PC-3 (cell line): ENCODE data around the gene ADAMTSL2. TPM values are rescaled to one million over a fixed set of nuclear protein-coding genes. Genes with fewer than 3 reads are reported as not detected.

ENCODE experiments used
- ATAC-seq: fragments of 200-7000 bp; cut with Tn5 transposase; 2 replicates; pipeline ENCODE4 v1.9.1; 2020; ENCODE audit warnings: mild to moderate bottlenecking, moderate library complexity
- BruUV-seq: library from RNA; stranded (reverse); fragments of 400-500 nt; replicated peaks from 2 replicates; lab custom pipeline; 2021; lab: Mats Ljungman, UMichigan
- CTCF ChIA-PET: fragments of 300-600 bp; sonication (Branson Sonifier 250); formaldehyde crosslinking; loops from one replicate; lab custom pipeline; 2022; ENCODE audit warnings: antibody characterized with exemption; lab: Charles Lee
- POLR2A ChIA-PET: fragments of 300-600 bp; sonication (Branson Sonifier 250); formaldehyde crosslinking; loops from one replicate; lab custom pipeline; 2022; ENCODE audit warnings: antibody characterized with exemption; ENCODE audit not compliant: unreplicated experiment; lab: Charles Lee
- DNase-seq: peaks from one replicate; pipeline ENCODE4 v3.0.0-alpha.2; 2015
- H2AFZ ChIP-seq: fragments of 300-600 bp; sonication (generic); 2 replicates; pipeline ENCODE4 v1.6.0; 2016; ENCODE audit warnings: antibody characterized with exemption, low read length
- H3F3A ChIP-seq: fragments of 300-600 bp; sonication (generic); one replicate; pipeline ENCODE4 v1.6.0; 2017; ENCODE audit warnings: antibody characterized with exemption, low read length, control low read depth, mild to moderate bottlenecking; ENCODE audit not compliant: unreplicated experiment
- H3K27ac ChIP-seq: fragments of 300-600 bp; sonication (generic); 2 replicates; pipeline ENCODE4 v1.5.1; 2016; ENCODE audit warnings: mild to moderate bottlenecking, low read length
- H3K27me3 ChIP-seq: fragments of 300-600 bp; sonication (generic); 2 replicates; pipeline ENCODE4 v1.6.1; 2016; ENCODE audit warnings: low read length, mixed read lengths
- H3K36me3 ChIP-seq: fragments of 300-600 bp; sonication (generic); 2 replicates; pipeline ENCODE4 v1.6.1; 2016; ENCODE audit warnings: low read depth, mixed run types, low read length, mixed read lengths
- H3K4me1 ChIP-seq: fragments of 300-600 bp; sonication (generic); 2 replicates; pipeline ENCODE4 v1.5.1; 2016; ENCODE audit warnings: low read length; ENCODE audit not compliant: insufficient read depth
- H3K4me2 ChIP-seq: fragments of 300-600 bp; sonication (generic); 2 replicates; pipeline ENCODE4 v1.6.0; 2016; ENCODE audit warnings: low read length
- H3K4me3 ChIP-seq: fragments of 300-600 bp; sonication (generic); 2 replicates; pipeline ENCODE4 v1.5.1; 2016; ENCODE audit warnings: mild to moderate bottlenecking, low read length, mixed read lengths
- H3K79me2 ChIP-seq: fragments of 300-600 bp; sonication (generic); 2 replicates; pipeline ENCODE4 v1.6.1; 2017; ENCODE audit warnings: low read length, mixed read lengths
- H3K9ac ChIP-seq: fragments of 300-600 bp; sonication (generic); 2 replicates; pipeline ENCODE4 v1.6.0; 2016; ENCODE audit warnings: mild to moderate bottlenecking, low read length
- H3K9me2 ChIP-seq: fragments of 300-600 bp; sonication (generic); replicated peaks from 2 replicates; pipeline ENCODE4 v1.6.1; 2016; ENCODE audit warnings: mixed run types, low read length, mixed read lengths
- H3K9me3 ChIP-seq: fragments of 300-600 bp; sonication (generic); 2 replicates; pipeline ENCODE4 v1.6.1; 2016; ENCODE audit warnings: low read length, mixed read lengths
- H4K20me1 ChIP-seq: fragments of 300-600 bp; sonication (generic); 2 replicates; pipeline ENCODE4 v1.6.1; 2016; ENCODE audit warnings: low read length, mixed read lengths
- EZH2 ChIP-seq: fragments of 300-600 bp; sonication (generic); IDR thresholded peaks from one replicate; pipeline ENCODE4 v1.6.1; 2017; ENCODE audit warnings: antibody characterized with exemption, mild to moderate bottlenecking, low read length; ENCODE audit not compliant: unreplicated experiment
- EZH2phosphoT487 ChIP-seq: fragments of 300-600 bp; sonication (generic); IDR thresholded peaks from 2 replicates; pipeline ENCODE4 v1.6.1; 2018; ENCODE audit warnings: mild to moderate bottlenecking, antibody characterized with exemption, low read length, borderline replicate concordance
- intact Hi-C: fragments of 100-400 bp; cut with micrococcal nuclease; formaldehyde crosslinking; loops from 2 replicates; pipeline ENCODE4 v1.9.0; 2023
- total RNA-seq: library from RNA; depleted of rRNA; stranded (reverse); fragments of >200 nt; gene quantifications from 2 replicates; pipeline ENCODE4 v1.2.3, GENCODE V29; 2014
- TF ChIP-seq, protein P1 (sequence below): fragments of 300-600 bp; sonication (generic); conservative IDR thresholded peaks from 2 replicates; pipeline ENCODE4 v1.5.1; 2017; ENCODE audit warnings: antibody characterized with exemption, low read depth, mild to moderate bottlenecking, low read length

ADAMTSL2 gene
- total RNA-seq, 1 experiment from 2014 or later, result not detected

DNA sequence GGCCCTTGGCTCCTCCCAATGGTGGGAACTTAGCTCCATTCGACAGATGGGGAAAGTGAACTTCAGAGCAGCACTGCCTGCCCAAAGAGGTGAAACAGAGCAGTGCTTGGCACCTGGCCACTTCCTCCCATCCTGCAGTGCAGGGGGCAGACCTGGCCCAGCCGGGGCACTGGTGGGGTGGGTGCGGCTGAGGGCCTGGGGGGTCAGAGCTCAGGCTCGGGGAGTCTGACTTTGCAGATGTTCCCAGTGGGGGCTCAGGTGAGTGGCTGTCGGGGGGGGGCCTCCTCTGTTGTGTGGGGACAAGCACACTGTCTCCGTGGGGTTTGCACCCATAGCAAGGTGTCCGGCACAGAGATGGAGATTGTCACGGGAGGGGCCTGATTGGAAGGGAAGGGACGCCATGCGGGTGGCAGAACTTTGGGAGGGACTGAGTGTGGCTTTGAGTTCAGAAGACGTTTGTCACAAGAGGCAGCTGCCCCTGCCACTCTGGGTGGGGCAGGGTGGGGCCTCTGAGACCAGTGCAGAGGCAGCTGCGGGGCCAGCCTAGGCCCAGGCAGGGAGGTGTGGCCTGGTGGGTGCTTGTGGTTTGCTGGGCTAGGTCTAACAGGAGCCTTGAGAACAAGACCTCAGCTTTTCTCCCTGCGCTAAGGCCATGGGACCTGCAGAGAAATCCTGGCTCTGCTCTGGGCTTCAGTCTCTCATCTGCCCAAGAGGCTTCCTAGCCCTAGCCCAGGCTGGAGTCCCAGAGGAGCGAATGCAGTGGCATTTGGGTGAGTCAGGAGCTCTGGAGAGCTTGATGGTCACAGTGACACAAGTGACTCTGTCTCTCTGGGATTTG is 12.2 kb upstream of the ADAMTSL2 start:
- BruUV-seq, result no TSS peak

DNA sequence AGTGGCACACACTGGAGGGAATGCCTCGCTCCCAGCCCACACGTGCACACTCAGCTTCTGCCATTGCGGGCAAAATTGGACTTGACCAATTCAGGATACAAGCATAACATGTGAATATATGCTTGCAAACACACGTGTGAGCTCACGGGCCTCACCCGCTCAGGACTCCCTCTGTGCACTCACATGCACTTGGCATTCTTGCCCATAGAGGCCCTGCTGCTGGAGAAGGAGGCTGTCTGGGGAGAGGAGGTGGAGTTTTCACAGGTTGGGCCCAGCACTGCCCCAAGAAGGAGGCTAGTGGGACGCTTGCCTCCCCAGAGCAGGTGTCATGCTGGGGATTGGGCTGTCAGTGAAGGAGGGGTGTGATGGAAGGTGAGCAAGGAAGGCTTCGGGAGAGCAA is 11.4 kb upstream of the ADAMTSL2 start:
- Histone ChIP-seq H3K9ac (no peak overlapping the region), H3K27ac (no peak overlapping the region), H3K79me2 (no peaks in the 10 kb centered on the region), H3K9me3 (no peaks in the 10 kb centered on the region), H3K36me3 (no peaks in the 10 kb centered on the region), H3F3A (no peaks in the 10 kb centered on the region), H3K4me1 (no peaks in the 10 kb centered on the region), H3K4me3 (no peak overlapping the region), H3K27me3 (no peaks in the 10 kb centered on the region), H2AFZ (no peak overlapping the region), H4K20me1 (no peaks in the 10 kb centered on the region), H3K4me2 (no peak overlapping the region), H3K9me2 (no peaks in the 10 kb centered on the region)
- intact Hi-C loops, result no loop called here
- DNase-seq, result no peak
- no peak for ATAC-seq
- ChIA-PET POLR2A (no interaction called here), CTCF (no interaction called here)
- TF ChIP-seq, protein P1, sequence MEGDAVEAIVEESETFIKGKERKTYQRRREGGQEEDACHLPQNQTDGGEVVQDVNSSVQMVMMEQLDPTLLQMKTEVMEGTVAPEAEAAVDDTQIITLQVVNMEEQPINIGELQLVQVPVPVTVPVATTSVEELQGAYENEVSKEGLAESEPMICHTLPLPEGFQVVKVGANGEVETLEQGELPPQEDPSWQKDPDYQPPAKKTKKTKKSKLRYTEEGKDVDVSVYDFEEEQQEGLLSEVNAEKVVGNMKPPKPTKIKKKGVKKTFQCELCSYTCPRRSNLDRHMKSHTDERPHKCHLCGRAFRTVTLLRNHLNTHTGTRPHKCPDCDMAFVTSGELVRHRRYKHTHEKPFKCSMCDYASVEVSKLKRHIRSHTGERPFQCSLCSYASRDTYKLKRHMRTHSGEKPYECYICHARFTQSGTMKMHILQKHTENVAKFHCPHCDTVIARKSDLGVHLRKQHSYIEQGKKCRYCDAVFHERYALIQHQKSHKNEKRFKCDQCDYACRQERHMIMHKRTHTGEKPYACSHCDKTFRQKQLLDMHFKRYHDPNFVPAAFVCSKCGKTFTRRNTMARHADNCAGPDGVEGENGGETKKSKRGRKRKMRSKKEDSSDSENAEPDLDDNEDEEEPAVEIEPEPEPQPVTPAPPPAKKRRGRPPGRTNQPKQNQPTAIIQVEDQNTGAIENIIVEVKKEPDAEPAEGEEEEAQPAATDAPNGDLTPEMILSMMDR, result no peak
- no peak for TF ChIP-seq EZH2phosphoT487
- TF ChIP-seq EZH2, result no peak
- BruUV-seq, result no TSS peak

More for the DNA sequence above, 12.2 kb upstream of the ADAMTSL2 start:
- H4K20me1 ChIP-seq, result no peaks in the 10 kb centered on the region
- ATAC-seq (no peak), DNase-seq (no peak)
- no peak overlapping the region for H3K4me3 ChIP-seq
- no peaks in the 10 kb centered on the region for H3K4me1 ChIP-seq
- no peak overlapping the region for H2AFZ ChIP-seq
- CTCF ChIA-PET, result no interaction called here
- H3K4me2 ChIP-seq, result no peak overlapping the region
- H3K27ac ChIP-seq, result no peak overlapping the region
- TF ChIP-seq EZH2phosphoT487 (no peak), EZH2 (no peak)
- TF ChIP-seq, protein P1, result no peak
- POLR2A ChIA-PET, result no interaction called here
- H3K9ac ChIP-seq, result no peak overlapping the region
- no peaks in the 10 kb centered on the region for H3K9me3 ChIP-seq
- H3K79me2 ChIP-seq, result no peaks in the 10 kb centered on the region
- no peaks in the 10 kb centered on the region for H3F3A ChIP-seq
- H3K36me3 ChIP-seq, result no peaks in the 10 kb centered on the region
- intact Hi-C loops, result no loop called here
- H3K9me2 ChIP-seq, result no peaks in the 10 kb centered on the region
- H3K27me3 ChIP-seq, result no peaks in the 10 kb centered on the region

DNA sequence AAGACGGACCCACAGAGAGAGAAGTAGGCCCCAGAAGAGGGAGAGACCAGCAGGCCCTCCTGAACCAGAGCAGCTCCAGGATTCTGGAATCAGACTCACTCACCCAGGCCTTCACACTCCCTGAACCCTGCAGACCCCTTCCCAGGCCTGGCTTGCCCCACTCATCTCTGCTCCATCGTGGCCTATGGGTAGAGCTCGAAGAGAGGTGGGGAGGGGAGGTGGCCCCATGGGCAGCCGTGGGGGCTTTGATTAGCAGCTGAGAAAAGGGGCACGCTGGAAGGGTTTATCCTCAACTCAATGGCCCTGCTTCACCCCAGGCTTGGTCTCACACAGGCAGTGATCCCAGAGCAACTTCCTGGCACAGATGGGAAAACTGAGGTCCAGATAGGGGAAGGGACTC is 10.4 kb upstream of the ADAMTSL2 start:
- CTCF ChIA-PET, result no interaction called here
- POLR2A ChIA-PET, result no interaction called here
- no peak overlapping the region for H3K27ac ChIP-seq

More for the DNA sequence above, 10.4 kb upstream of the ADAMTSL2 start:
- no peaks in the 10 kb centered on the region for H3K4me1 ChIP-seq
- no peak for ATAC-seq
- H4K20me1 ChIP-seq, result no peaks in the 10 kb centered on the region
- no peaks in the 10 kb centered on the region for H3K9me2 ChIP-seq
- intact Hi-C loops, result no loop called here
- H2AFZ ChIP-seq, result no peak overlapping the region
- no peaks in the 10 kb centered on the region for H3K9me3 ChIP-seq
- no peak overlapping the region for H3K9ac ChIP-seq
- TF ChIP-seq EZH2phosphoT487, result no peak
- TF ChIP-seq, protein P1, result no peak
- TF ChIP-seq EZH2, result no peak
- H3K79me2 ChIP-seq, result no peaks in the 10 kb centered on the region
- H3K4me2 ChIP-seq, result no peak overlapping the region
- DNase-seq, result no peak
- no peak overlapping the region for H3K4me3 ChIP-seq
- H3K27me3 ChIP-seq, result no peaks in the 10 kb centered on the region
- H3K36me3 ChIP-seq, result no peaks in the 10 kb centered on the region
- H3F3A ChIP-seq, result no peaks in the 10 kb centered on the region
- no TSS peak for BruUV-seq
